Measurements from ENCODE around the gene BHMT2.

Gene BHMT2

DNA sequence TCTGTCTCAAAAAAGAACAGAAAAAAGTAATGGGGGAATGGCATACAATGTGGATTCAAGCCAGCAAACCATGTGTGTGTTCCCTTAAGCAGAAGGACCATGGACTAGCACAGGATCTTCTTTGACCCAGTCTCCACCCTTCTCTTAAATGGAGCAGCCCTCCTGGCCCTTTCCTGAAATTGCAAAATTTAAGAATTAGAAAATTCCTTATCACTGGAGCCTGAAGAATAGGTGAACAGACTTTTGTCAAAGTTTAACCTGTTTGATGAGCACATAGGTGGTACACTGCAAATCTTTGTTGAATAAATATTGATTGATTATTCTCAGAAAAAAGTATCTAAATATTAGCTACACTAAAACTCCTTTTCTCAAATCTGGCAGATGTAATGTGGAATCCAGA lies 12.7 kb upstream of the BHMT2 start:
- ATAC-seq (ENCODE audit: low read depth) (no peak), DNase-seq (ENCODE audit: low spot score) (no peak)
- Histone ChIP-seq H3K4me1 (ENCODE audit: insufficient read depth, poor library complexity, severe bottlenecking) (no peaks in the 10 kb centered on the region), H3K4me3 (ENCODE audit: severe bottlenecking) (no peak overlapping the region), H3K27me3 (ENCODE audit: insufficient read depth, poor library complexity, severe bottlenecking) (no peaks in the 10 kb centered on the region), H3K36me3 (ENCODE audit: low read depth) (no peaks in the 10 kb centered on the region), H3K9me3 (ENCODE audit: severe bottlenecking) (no peaks in the 10 kb centered on the region), H3K27ac (ENCODE audit: poor library complexity, severe bottlenecking) (no peak overlapping the region)
- TF ChIP-seq, protein P1, sequence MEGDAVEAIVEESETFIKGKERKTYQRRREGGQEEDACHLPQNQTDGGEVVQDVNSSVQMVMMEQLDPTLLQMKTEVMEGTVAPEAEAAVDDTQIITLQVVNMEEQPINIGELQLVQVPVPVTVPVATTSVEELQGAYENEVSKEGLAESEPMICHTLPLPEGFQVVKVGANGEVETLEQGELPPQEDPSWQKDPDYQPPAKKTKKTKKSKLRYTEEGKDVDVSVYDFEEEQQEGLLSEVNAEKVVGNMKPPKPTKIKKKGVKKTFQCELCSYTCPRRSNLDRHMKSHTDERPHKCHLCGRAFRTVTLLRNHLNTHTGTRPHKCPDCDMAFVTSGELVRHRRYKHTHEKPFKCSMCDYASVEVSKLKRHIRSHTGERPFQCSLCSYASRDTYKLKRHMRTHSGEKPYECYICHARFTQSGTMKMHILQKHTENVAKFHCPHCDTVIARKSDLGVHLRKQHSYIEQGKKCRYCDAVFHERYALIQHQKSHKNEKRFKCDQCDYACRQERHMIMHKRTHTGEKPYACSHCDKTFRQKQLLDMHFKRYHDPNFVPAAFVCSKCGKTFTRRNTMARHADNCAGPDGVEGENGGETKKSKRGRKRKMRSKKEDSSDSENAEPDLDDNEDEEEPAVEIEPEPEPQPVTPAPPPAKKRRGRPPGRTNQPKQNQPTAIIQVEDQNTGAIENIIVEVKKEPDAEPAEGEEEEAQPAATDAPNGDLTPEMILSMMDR (IDR thresholded peaks at IDR 0.05; ENCODE audit: poor library complexity, severe bottlenecking), result no peak

DNA sequence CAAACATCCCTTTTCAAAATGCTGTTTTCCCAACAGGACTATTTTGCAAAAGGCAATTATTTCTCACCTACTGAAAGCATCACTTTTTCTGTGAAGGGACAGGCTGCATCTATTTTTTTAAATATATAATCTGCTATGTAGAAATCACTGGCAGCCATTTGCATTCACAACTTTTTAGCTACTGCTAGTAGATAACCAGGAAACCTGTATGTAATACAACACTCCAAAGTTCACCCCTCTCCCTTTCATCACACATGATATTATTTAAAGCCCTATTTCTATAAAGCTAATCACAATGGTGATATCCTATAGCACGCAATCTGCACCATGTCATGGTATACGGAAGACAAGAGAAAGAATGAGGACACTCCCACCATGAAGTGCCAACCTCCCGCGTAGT lies 9.9 kb upstream of the BHMT2 start:
- H3K4me3 ChIP-seq (ENCODE audit: severe bottlenecking), result no peak overlapping the region
- DNase-seq (ENCODE audit: low spot score) (no peak), ATAC-seq (ENCODE audit: low read depth) (no peak)
- H3K4me1 ChIP-seq (ENCODE audit: insufficient read depth, poor library complexity, severe bottlenecking), result no peaks in the 10 kb centered on the region
- H3K27me3 ChIP-seq (ENCODE audit: insufficient read depth, poor library complexity, severe bottlenecking), result no peaks in the 10 kb centered on the region
- H3K36me3 ChIP-seq (ENCODE audit: low read depth), result no peaks in the 10 kb centered on the region
- no peaks in the 10 kb centered on the region for H3K9me3 ChIP-seq (ENCODE audit: severe bottlenecking)
- TF ChIP-seq, protein P1 (IDR thresholded peaks at IDR 0.05; ENCODE audit: poor library complexity, severe bottlenecking), result no peak
- H3K27ac ChIP-seq (ENCODE audit: poor library complexity, severe bottlenecking), result no peak overlapping the region

- H3K36me3 ChIP-seq (ENCODE audit: low read depth), result no peaks in the 10 kb centered on the region
- H3K27me3 ChIP-seq (ENCODE audit: insufficient read depth, poor library complexity, severe bottlenecking), result no peaks in the 10 kb centered on the region
- no peaks in the 10 kb centered on the region for H3K9me3 ChIP-seq (ENCODE audit: severe bottlenecking)
- H3K4me1 ChIP-seq (ENCODE audit: insufficient read depth, poor library complexity, severe bottlenecking), result no peaks in the 10 kb centered on the region
- ATAC-seq (ENCODE audit: low read depth) (0 out of 3 replicates have a peak, but pooled peaks have one; percentile 27), DNase-seq (ENCODE audit: low spot score) (no peak)
- TF ChIP-seq, protein P1 (IDR thresholded peaks at IDR 0.05; ENCODE audit: poor library complexity, severe bottlenecking), result no peak
- H3K4me3 ChIP-seq (ENCODE audit: severe bottlenecking), result no peak overlapping the region
- no peak overlapping the region for H3K27ac ChIP-seq (ENCODE audit: poor library complexity, severe bottlenecking)
Measured at GRCh38 chr5:79062436-79062835, 7.1 kb upstream of the BHMT2 start.

DNA sequence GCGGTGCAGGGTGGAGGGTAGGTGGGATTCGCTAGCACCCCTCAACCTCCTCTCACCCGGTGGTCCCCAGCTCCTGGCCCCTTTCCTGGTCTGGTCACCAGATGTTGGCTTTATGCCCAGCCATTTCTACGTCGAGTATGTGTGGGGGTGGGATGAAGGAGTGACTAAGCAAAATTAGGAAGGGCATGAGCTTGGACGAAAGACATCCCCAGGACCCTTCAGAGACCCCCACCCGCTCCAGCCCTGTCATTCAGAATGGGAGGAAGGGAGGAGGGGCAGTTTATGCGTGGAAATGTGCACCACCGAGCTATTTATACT lies 742 bp downstream of the BHMT2 start:
- H3K27ac ChIP-seq (ENCODE audit: poor library complexity, severe bottlenecking), result no peak overlapping the region
- no peaks in the 10 kb centered on the region for H3K4me1 ChIP-seq (ENCODE audit: insufficient read depth, poor library complexity, severe bottlenecking)
- DNase-seq (ENCODE audit: low spot score), result no peak
- H3K27me3 ChIP-seq (ENCODE audit: insufficient read depth, poor library complexity, severe bottlenecking), result no peaks in the 10 kb centered on the region
- H3K36me3 ChIP-seq (ENCODE audit: low read depth), result no peaks in the 10 kb centered on the region
- no peak for ATAC-seq (ENCODE audit: low read depth)
- no peak overlapping the region for H3K4me3 ChIP-seq (ENCODE audit: severe bottlenecking)
- H3K9me3 ChIP-seq (ENCODE audit: severe bottlenecking), result no peaks in the 10 kb centered on the region
- TF ChIP-seq, protein P1 (IDR thresholded peaks at IDR 0.05; ENCODE audit: poor library complexity, severe bottlenecking), result no peak

DNA sequence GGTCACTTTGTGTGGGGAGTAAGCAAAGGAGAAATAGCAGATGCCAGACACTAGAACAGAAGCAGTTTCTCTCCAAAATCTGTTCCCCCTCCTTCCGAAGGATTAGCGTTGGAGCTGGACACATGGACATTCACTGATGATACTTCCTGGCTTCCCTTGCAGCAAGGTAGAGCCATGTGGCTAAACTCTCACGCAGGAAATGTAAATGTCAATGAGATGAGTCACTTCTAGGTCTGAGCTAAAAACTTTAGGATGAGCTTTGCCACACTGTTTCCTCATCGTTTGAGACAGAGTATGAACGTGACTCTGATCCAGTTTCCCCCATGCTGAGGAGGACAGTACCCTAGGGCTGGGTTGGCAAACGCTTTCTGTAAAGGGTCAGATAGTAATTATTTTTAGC lies 5.1 kb downstream of the BHMT2 start:
- peak; percentile 92 for ATAC-seq (ENCODE audit: low read depth)
- Histone ChIP-seq H3K36me3 (ENCODE audit: low read depth) (no peaks in the 10 kb centered on the region), H3K4me1 (ENCODE audit: insufficient read depth, poor library complexity, severe bottlenecking) (no peaks in the 10 kb centered on the region), H3K27me3 (ENCODE audit: insufficient read depth, poor library complexity, severe bottlenecking) (no peaks in the 10 kb centered on the region), H3K9me3 (ENCODE audit: severe bottlenecking) (no peaks in the 10 kb centered on the region), H3K27ac (ENCODE audit: poor library complexity, severe bottlenecking) (peak overlapping the region; percentile 20), H3K4me3 (ENCODE audit: severe bottlenecking) (no peak overlapping the region)
- TF ChIP-seq, protein P1 (IDR thresholded peaks at IDR 0.05; ENCODE audit: poor library complexity, severe bottlenecking), result no peak
- no peak for DNase-seq (ENCODE audit: low spot score)

Measured in RWPE2 (cell line).